ENCODE measurements around the gene GNAZ.

Gene GNAZ

GRCh38 chr22:23079814-23080521, 9.6 kb downstream of the GNAZ start:
- H3K4me3 ChIP-seq (ENCODE audit: low read depth, low read length), result no peak overlapping the region
- no peak for TF ChIP-seq CTCF (IDR thresholded peaks at IDR 0.05; ENCODE audit: low read depth, low read length, missing control alignments)
- DNase-seq (ENCODE audit: low read depth), result no peak

GRCh38 chr22:23080613-23081290, 10.4 kb downstream of the GNAZ start:
- no peak overlapping the region for H3K4me3 ChIP-seq (ENCODE audit: low read depth, low read length)
- TF ChIP-seq CTCF (IDR thresholded peaks at IDR 0.05; ENCODE audit: low read depth, low read length, missing control alignments), result no peak
- no peak for DNase-seq (ENCODE audit: low read depth)

- no peak for TF ChIP-seq CTCF (IDR thresholded peaks at IDR 0.05; ENCODE audit: low read depth, low read length, missing control alignments)
- no peak overlapping the region for H3K4me3 ChIP-seq (ENCODE audit: low read depth, low read length)
- no peak for DNase-seq (ENCODE audit: low read depth)
These were observed 12.4 kb downstream of the GNAZ start for GRCh38 chr22:23082534-23083314.

- H3K4me3 ChIP-seq (ENCODE audit: low read depth, low read length), result no peak overlapping the region
- TF ChIP-seq CTCF (IDR thresholded peaks at IDR 0.05; ENCODE audit: low read depth, low read length, missing control alignments), result no peak
- DNase-seq (ENCODE audit: low read depth), result no peak
These were observed 13.1 kb downstream of the GNAZ start for GRCh38 chr22:23083315-23084021.

- DNase-seq (ENCODE audit: low read depth), result no peak
- no peak overlapping the region for H3K4me3 ChIP-seq (ENCODE audit: low read depth, low read length)
- TF ChIP-seq CTCF (IDR thresholded peaks at IDR 0.05; ENCODE audit: low read depth, low read length, missing control alignments), result no peak
These were observed 14.4 kb downstream of the GNAZ start for GRCh38 chr22:23084453-23085350.

- TF ChIP-seq CTCF (IDR thresholded peaks at IDR 0.05; ENCODE audit: low read depth, low read length, missing control alignments), result no peak
- no peak overlapping the region for H3K4me3 ChIP-seq (ENCODE audit: low read depth, low read length)
- no peak for DNase-seq (ENCODE audit: low read depth)
These were observed 15.0 kb downstream of the GNAZ start for GRCh38 chr22:23085351-23085671.

Data from GM12864 (cell line).